ENCODE measurements around the gene RPL35A. TPM values are rescaled to one million over a fixed set of nuclear protein-coding genes. Genes with fewer than 3 reads are reported as not detected.

The RPL35A gene
- total and polyA plus RNA-seq, 2 donors (not counting 1 experiment from before 2014, with no cell fraction given): 1,228 to 1,242 TPM

- Histone ChIP-seq H3K27ac (ENCODE audit: low read length in 2 of 2) (peak overlapping the region in 1 of 2 donors; percentile 74), H3K79me2 (ENCODE audit: control insufficient read depth, insufficient read depth, low read length) (peaks cover 7% of the 10 kb centered on the region)
Measured at GRCh38 chr3:197960694-197961581, 10.9 kb downstream of the RPL35A start.

More at GRCh38 chr3:197960694-197961581, 10.9 kb downstream of the RPL35A start:
- intact Hi-C loops (cut with micrococcal nuclease): loop anchor here (1.0 to 2.0 kb wide), 2 partner anchors 11 to 106 kb away; partner anchors contain the start of gene RPL35A
- H3K9ac ChIP-seq (ENCODE audit: low read length): peak overlapping the region; percentile 80
- H3K9me3 Mint-ChIP-seq (ENCODE audit: insufficient read depth): no peaks in the 10 kb centered on the region
- peak overlapping the region; percentile 81 for H3K4me2 ChIP-seq (replicated peaks; ENCODE audit: low read depth, low read length, poor library complexity, severe bottlenecking)
- WGBS (ENCODE audit: insufficient coverage): 2% methylated on average over 16 of the region's 23 CpGs
- no peaks in the 10 kb centered on the region for H3K9me3 ChIP-seq (ENCODE audit: control extremely low read depth in 1 of 3, control insufficient read depth in 2 of 3, insufficient read depth in 1 of 3, low read length in 2 of 3)
- peaks cover 32% of the 10 kb centered on the region for H3K4me1 Mint-ChIP-seq
- H3K4me3 ChIP-seq (ENCODE audit: control extremely low read depth in 1 of 5, extremely low read depth in 1 of 5, insufficient read depth in 1 of 5, low read depth in 2 of 5, low read length in 4 of 5): peak overlapping the region; percentile 34 to 91 (median 83)
- H3K27me3 Mint-ChIP-seq: no peaks in the 10 kb centered on the region
- H3K4me1 ChIP-seq (ENCODE audit: control insufficient read depth in 2 of 2, insufficient read depth in 2 of 2, low read length in 2 of 2): peaks cover 15 to 19% of the 10 kb centered on the region in 2 donors
- ChIA-PET CTCF (interaction anchor here (1.1 to 1.6 kb wide), 2 partner anchors 10 to 119 kb away, joined by 4 to 12 read pairs; partner anchors contain the start of gene RPL35A), POLR2A (interaction anchor here (1.7 kb wide), 1 partner anchor 11 kb away, joined by 5 read pairs; the partner anchor contains the start of gene RPL35A)
- ATAC-seq (ENCODE audit: low read depth): no peak
- DNase-seq: no peak
- H3K36me3 ChIP-seq (replicated peaks in 1 of 2; ENCODE audit: control extremely low read depth in 1 of 2, control insufficient read depth in 1 of 2, extremely low read depth in 1 of 2, insufficient read depth in 2 of 2, low read length in 1 of 2): peaks cover 0 to 19% of the 10 kb centered on the region in 2 experiments
- H4K20me1 ChIP-seq (ENCODE audit: control insufficient read depth, insufficient read depth, low read length, poor library complexity, severe bottlenecking): peaks cover 9% of the 10 kb centered on the region
- H3K4me3 Mint-ChIP-seq: peak overlapping the region; percentile 87
- H3K27me3 ChIP-seq (replicated peaks in 1 of 4; ENCODE audit: control extremely low read depth in 1 of 4, control insufficient read depth in 3 of 4, insufficient read depth in 4 of 4, low read length in 3 of 4): no peaks in the 10 kb centered on the region
- H3K27ac Mint-ChIP-seq: peak overlapping the region; percentile 95
- TF ChIP-seq, protein P1, sequence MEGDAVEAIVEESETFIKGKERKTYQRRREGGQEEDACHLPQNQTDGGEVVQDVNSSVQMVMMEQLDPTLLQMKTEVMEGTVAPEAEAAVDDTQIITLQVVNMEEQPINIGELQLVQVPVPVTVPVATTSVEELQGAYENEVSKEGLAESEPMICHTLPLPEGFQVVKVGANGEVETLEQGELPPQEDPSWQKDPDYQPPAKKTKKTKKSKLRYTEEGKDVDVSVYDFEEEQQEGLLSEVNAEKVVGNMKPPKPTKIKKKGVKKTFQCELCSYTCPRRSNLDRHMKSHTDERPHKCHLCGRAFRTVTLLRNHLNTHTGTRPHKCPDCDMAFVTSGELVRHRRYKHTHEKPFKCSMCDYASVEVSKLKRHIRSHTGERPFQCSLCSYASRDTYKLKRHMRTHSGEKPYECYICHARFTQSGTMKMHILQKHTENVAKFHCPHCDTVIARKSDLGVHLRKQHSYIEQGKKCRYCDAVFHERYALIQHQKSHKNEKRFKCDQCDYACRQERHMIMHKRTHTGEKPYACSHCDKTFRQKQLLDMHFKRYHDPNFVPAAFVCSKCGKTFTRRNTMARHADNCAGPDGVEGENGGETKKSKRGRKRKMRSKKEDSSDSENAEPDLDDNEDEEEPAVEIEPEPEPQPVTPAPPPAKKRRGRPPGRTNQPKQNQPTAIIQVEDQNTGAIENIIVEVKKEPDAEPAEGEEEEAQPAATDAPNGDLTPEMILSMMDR (IDR thresholded peaks at IDR 0.05): no peak
- no peak for TF ChIP-seq EZH2 (IDR thresholded peaks at IDR 0.05; ENCODE audit: borderline replicate concordance, insufficient read depth, low read depth, low read length, poor library complexity, severe bottlenecking)
- H2AFZ ChIP-seq (ENCODE audit: insufficient read depth, low read depth, low read length, poor library complexity, severe bottlenecking): peak overlapping the region; percentile 93

Data from B cell (primary cell).